IPS-18c (cell line): ENCODE data around the gene GPR153.

Experiments
- H3K4me3 ChIP-seq: 2 replicates; pipeline ENCODE4 v1.7.0; 2013; ENCODE audit warnings: low read depth, mild to moderate bottlenecking, low read length, moderate library complexity; ENCODE audit not compliant: insufficient read depth
- H3K9me3 ChIP-seq: one replicate; pipeline ENCODE4 v1.6.1; 2013; ENCODE audit warnings: mild to moderate bottlenecking, low read length, moderate library complexity; ENCODE audit not compliant: control insufficient read depth, insufficient read depth

The GPR153 gene

DNA sequence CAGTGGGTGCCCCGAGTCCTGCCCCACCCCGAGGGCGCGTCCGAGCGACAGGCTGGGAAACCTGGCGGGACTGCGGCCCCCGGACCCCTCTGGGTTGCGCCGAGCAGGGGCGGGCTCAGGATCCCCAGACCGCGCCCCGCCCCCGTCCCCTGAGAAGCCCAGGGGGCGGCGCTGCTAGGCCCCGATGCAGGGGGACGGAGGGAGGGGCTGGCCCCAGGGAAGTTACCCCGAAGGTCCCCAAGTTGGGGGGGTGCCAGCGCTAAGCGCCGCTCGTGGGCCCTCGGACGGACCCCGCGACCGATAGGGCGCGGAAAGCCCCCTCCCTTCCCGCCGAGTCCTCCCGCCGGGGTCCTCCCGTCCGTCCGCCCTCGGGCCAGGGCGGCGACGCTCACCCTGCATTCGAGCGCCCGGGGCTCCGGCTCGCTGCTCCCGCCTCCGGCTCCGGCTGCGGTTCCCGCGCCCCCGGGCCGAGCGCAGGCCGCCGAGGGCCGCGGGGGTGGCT, 414 bp downstream of the GPR153 start:
- Histone ChIP-seq H3K9me3 (peaks cover 2% of the 10 kb centered on the region), H3K4me3 (peak overlapping the region; percentile 72)

DNA sequence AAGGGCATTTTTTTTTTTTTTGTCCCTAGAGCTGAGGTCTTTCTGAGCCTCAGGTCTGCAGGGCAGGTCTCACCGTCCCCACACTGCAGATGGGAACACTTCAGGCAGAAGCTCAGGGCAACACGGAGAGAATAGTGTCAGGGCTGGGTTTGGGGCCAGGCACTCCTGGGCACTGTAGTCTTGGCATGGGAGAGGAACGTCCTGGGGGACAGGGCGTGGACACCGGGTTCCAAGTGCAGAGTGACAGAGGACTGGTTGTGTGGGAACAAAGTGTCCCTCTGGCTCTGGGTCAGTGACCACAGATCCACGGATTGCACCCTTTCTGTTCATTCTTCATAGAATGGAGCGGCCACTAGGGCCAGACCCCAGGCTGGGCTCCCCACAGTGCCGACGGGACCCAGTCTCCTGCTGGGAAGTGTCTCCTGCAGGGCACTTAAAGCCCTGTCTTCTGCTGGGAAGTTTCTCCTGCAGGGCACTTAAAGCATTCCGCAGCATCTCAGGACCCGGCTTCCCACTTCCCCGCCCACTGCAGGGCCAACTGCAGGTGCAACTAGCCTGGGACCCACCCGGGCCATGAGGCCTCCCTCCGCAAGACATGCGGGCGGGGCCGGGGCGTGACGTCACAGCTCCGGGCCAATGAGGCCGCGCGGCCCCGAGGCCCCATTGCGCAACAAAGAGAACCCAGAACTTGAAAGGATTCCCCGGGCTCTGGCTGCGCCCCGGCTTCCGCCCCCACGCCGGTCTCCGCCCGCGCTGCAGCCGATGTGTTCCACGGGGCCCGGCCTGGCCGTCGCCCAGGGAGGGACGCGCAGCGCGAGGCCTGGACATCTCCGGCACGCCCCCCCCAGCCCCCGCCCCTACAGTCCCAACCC, 1.2 kb downstream of the GPR153 start:
- H3K4me3 ChIP-seq, result peak overlapping the region; percentile 72; the same call in 1 of the 2 replicates
- peaks cover 2% of the 10 kb centered on the region for H3K9me3 ChIP-seq

DNA sequence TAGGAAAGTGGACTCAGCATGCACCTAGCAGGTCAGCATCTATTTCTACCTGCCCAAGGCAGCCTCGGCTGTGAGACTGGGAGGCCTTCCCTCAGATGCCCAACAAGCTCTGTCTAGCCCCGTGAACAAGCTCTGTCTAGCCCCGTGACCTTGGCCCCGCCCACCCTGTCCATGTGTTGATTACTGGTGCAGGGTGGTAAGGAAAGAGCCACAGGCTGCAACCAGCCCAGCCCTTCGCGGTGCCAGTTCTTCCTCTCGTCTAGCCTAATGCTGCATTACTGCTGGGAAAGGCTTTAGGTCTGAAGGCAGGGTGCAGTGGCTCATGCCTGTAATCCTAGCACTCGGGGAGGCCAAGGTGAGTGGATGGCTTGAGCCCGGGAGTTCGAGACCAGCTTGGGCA, 2.2 kb downstream of the GPR153 start:
- H3K4me3 ChIP-seq, result no peak overlapping the region
- no peaks in the 10 kb centered on the region for H3K9me3 ChIP-seq

DNA sequence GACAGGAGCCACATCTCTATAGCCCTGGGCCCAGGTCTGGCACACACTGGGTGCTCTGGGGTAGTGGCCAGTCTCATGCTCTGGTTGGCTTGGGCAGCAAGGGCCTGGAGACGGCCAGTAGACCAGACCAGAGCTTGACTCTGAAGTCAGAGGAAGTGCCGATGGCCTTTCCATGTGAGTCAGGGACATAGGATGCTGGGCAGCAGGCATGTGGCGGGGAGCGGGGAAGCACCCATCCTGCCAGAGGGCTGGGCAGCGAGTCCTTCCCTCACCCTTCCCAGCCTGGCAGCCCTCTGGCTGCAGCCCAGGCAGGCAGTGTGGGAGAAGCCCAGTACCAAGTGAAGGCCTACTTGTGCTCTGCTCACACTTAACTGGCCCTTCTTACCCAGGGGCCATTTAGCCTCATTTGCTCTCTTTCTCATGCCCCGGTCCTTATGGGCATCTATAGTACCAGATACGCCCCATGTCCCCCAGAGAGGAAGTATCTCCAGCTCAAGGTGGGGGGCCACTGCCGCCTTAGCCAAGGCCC, 3.3 kb downstream of the GPR153 start:
- no peak overlapping the region for H3K4me3 ChIP-seq
- no peaks in the 10 kb centered on the region for H3K9me3 ChIP-seq

DNA sequence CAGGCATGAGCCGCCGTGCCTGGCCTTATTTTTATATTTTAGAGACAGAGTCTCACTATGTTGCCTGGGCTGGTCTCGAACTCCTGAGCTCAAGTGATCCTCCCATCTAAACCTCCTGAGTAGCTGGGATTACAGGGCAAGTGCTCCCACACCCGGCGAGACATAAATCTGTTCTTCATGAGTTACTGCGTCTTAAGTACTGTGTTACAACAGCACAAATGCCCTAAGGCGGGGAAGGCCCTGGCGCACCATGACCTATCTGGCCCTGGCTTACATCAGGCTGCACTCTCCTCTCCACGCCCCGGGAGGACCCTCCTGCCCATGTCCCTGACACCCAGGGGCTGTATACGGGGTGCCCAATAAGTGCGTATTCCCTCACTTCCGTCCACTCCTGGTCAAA, 4.3 kb downstream of the GPR153 start:
- H3K4me3 ChIP-seq, result no peak overlapping the region

DNA sequence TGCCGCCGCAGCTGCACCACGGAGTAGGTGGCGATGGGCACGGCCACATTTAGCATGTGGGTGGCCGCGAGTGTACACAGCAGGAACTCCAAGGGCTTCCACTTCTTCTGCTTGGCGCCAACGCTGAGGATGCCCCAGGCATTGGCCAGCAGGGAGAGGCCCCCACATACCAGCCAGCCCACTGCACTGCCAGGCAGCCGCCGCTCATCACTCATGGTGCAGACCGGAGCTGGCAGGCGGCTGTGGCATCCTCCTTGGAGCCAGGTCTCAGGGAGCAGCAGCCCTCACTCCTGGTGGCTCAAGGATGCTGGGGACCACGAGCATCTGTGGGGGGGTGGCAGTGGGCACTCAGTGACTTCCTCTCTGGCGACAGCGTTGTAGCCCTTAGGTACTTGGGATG, 6.2 kb downstream of the GPR153 start:
- Histone ChIP-seq H3K9me3 (no peaks in the 10 kb centered on the region), H3K4me3 (no peak overlapping the region)

More for the DNA sequence above, 4.3 kb downstream of the GPR153 start:
- H3K9me3 ChIP-seq, result no peaks in the 10 kb centered on the region

DNA sequence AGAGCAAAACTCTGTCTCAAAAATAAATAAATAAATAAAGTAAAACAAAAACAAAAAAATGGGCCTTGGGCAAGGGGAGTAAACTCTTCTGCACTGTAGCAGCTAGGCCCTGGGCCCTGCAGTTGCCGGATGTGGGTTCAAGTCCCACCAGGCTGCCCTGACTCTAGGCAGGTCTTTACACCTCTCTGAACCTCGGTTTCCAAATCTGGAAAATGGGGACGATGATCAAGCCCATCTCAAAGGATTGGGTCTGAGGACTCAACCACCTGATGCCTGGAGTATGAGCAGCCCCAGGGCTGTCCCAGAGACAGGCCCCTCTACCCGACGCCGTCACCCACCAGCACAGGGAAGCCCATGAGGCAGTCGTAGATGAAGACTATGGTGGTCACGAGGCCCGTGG, 7.5 kb downstream of the GPR153 start:
- Histone ChIP-seq H3K4me3 (no peak overlapping the region), H3K9me3 (no peaks in the 10 kb centered on the region)

DNA sequence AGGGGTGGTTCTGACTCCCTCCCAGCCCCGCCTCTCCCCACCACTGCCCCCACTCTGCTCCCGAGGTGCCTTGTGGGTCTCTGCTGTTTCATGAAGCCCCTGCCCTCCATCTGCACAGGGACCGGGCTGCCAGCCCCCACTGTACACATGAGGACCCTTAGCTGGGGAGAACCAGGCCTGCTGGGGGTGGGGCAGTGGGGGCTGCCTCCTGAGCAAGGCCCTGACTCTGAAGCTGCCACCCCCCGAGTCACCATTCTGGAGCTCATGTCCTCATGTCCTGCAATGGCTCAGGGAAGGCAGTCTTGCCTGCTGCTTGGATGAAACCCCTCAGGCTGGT, 8.6 kb downstream of the GPR153 start:
- Histone ChIP-seq H3K9me3 (no peaks in the 10 kb centered on the region), H3K4me3 (no peak overlapping the region)

DNA sequence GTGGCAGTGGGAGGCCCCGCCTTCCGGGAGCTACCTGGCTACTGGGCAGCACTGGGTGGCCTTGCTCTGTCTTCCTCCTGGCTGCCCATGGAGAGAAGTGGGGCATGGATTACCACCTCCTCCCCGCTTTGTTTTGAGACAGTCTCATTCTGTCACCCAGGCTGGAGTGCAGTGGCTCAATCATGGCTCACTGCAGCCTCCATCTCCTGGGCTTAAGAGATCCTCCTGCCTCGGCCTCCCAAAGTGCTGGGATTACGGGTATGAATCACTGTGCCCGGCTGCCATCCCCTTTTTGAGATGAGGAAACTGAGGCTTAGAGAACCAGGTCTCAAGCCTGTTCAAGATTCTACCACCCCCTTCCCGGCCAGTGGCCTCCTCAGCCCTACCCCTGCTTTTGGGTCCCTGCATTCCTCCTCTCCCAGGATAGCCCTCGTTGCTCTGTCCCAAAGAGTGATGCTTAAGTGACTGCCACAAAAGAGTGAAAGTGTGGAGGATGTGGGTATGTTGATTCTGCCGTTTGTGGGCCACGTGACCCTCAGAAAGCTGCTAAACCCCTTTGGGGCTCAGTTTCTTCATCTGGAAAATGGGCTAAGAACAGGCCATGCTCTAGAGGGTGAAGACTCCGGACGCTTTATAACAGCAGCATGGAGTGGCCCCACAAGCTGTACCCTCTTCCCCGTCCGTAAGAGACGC, 9.1 kb downstream of the GPR153 start:
- Histone ChIP-seq H3K4me3 (no peak overlapping the region), H3K9me3 (no peaks in the 10 kb centered on the region)

DNA sequence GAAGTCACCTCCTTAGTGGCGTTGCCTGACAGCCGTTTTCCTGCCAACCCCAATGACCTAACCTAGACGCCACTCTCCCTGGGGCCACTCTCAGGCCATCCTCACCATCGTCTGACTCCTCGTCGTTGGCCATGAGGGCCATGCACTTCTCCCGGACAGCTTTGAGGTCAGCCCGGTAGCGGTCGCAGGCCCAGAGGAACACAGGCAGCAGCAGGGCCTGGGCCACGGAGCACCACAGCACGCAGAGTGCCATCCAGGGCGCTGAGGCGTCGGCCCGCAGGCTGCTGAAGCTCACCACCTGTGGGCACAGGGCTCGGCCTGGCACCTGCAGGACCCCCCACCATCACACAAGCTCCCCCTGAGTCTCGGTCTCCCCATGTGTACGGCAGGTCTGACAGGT, 9.7 kb downstream of the GPR153 start:
- Histone ChIP-seq H3K4me3 (no peak overlapping the region), H3K9me3 (no peaks in the 10 kb centered on the region)

DNA sequence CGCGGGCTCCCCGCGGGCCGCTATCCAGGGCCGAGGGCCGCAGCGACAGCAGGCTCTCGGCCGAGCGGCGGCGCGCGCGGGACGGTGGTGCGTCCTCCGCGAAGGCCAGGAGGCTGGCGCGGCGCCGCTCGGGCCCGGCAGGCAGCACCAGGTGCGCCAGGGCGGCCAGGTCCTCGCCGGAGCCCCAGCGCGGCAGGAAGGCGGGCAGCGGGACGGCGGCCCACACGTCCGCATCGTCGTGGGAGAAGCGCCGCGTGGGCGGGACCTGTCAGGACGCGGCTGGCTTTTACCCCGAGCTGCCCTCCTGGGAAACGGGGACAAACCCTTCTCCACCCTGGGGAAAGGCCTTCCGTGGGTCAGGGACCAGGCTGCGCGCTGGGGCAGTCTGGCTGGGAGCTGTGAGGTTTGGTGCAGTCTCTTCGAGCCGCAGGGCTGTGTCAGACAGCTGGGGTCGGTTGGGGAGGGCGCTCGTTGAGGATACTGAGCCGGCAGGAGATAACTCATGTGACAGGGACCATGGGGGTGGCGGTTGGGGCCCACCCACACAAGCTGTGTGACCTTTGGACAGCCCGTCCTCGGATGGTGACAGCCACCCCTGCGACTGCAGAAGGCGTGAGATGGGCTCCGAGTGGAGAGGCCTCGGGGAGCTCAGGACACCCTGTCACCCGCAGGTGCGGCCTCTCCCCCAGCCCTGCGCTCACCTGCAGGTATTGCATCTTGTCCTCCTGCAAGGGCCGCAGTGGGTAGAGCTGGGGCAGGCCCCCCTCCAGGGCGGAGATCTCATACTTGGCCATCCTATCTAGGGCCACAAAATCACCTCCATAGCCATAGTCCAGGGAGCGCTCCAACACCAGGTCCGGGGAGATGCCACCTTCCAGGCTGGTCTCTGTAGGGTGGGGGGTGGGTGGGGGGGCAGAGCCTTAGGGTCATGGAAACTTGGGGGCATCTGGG, 10.9 kb downstream of the GPR153 start:
- H3K9me3 ChIP-seq, result no peaks in the 10 kb centered on the region
- H3K4me3 ChIP-seq, result peak overlapping the region; percentile 15; the same call in 1 of the 2 replicates

DNA sequence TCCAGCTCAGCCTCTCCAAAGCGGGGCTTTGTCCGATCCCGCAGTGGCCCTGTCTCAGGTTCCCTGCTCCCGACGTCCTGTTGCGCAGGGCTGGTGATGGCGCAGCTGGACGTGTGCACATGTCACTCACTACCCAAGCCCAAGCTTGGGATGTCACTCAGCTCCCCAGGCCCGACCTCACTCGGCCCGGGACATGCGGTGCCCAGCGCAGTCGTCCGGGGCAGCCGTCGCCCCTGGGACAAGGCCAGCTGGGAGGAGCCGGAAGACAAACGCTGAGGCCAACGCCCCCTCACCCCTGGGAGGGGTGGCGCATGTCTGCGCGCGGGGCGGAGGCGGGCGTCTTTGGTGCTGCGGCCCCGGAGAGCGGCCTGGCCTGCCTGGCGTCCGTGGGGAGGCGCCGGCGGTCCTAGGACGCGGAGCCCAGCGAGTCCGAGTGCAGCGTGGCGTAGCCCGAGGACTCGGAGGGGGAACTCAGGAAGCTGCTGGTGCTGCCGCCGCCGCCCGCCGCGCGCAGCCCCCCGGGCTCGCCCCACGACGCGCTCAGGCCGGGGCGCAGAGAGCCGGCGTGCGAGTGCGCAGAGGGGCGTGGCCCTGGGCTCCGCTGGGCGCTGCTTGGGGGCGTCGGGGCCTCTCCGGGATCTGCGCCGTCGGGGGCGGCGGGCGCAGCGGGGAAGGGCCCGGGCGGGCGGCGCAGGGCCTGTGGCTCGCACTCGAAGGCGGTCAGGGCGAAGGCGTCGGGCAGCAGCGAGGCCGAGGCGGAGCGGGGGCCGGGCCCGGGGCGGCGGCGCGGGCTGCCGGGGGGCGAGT, 11.8 kb downstream of the GPR153 start:
- peak overlapping the region; percentile 36; the same call in 1 of the 2 replicates for H3K4me3 ChIP-seq
- no peaks in the 10 kb centered on the region for H3K9me3 ChIP-seq

DNA sequence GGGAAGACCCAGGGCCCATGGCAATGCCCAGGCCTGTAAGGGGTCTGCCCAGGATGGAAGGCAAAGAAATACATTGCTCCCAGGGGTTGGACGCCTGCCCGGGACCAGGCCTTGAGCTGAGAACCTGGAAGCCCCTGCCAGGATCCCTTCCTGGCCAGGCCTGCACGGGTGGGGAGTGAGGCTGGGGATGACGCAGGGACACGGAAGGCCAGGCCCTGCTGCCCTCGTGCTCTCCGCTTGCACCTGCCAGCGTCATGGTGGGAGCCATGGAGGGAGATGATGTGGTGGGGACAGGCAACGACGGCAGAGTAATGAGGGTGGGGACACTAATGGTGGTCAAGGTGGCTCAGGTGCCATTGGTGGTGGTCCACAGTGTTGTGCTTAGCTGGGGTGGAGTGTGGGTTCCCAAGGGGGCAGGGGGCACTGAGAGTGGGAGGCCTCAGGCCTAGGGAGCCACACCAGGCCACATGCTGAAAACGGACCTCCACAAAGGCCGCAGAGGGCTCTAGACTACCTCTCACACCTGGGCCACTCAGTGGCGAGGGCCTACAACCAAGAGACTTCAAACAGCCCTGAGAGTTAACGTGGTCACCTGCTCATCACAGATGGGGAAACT, 12.6 kb downstream of the GPR153 start:
- no peaks in the 10 kb centered on the region for H3K9me3 ChIP-seq
- no peak overlapping the region for H3K4me3 ChIP-seq

DNA sequence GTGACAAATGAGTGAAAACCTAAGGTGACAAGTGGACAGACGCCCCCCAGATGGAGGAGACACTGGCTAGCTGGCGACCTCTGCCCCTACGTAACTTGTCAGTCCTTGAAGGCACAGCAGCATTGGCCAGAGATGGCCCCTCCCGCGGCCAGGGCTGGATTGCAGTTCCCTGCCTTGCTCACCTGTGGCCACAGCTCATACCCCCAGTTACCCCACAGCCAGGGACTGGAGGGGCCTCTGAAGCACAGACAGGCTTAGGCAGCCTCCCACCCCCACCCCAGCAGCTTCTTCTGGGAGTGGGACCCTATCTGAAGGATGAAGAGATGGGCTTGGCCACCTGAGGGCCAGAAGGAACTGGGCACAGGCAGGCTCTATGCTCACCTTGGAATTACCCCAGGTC, 13.2 kb downstream of the GPR153 start:
- Histone ChIP-seq H3K4me3 (no peak overlapping the region), H3K9me3 (no peaks in the 10 kb centered on the region)

DNA sequence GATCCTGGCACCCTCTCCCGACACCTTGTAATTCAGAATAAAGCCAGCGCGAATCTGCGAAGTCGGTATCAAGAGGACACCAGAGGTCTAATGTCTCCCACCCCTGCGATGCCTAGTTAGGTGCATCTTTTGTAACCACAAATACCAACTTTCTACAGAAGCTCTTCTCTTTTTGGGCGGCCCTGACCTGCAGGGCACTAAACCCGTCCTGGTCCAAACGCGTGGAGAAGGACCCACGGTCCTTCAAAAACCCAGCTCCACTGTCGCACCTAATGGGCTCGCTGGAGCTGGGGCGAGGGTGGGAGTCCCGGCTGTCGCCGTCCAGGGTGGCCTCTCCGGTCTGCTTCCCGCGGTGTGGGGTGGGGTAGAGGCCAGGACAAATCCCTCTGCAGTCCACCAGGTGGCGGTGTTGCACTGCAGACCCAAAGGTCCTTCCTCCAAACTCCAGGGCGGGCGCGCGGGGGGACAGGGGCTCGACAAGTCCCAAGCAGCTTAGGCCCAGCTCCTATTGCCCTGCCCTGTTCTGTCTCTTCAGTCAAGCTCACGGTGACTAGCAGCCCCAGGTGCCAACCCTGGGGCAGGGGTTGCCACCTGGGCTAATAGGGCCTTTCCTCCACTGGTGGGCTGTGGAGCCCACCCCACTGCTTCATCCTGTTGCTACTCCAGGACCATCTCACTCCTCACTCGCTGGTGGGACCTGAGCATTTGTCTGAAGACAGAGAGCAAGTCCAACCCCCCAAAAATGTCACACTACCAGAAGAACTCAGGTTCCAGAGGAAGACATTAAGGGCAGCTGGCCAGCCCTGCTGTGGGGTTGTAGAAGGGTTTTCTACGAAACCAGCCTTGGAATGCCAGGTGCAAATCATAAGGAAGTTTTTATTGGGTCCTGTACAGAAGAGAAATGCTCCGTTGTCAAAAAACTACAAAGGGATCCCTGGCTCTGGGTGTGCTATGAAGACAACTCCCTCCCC, 14.1 kb downstream of the GPR153 start:
- H3K4me3 ChIP-seq, result peak overlapping the region; percentile 71

More for the DNA sequence above, 14.1 kb downstream of the GPR153 start:
- H3K9me3 ChIP-seq, result no peaks in the 10 kb centered on the region
